HT1080 (cell line): ENCODE measurements around the gene EIF5A2. TPM values are rescaled to one million over a fixed set of nuclear protein-coding genes. Genes with fewer than 3 reads are reported as not detected.

ENCODE experiments used
- DNase-seq: peaks from one replicate; pipeline ENCODE4 v3.0.0-alpha.2; 2015; ENCODE audit warnings: low read depth
- total RNA-seq: library from RNA; depleted of rRNA; stranded (reverse); fragments of >200 nt; shearing (Covaris generic); gene quantifications from 2 replicates; pipeline ENCODE4 v1.2.3, GENCODE V29; 2014; rRNA removed

EIF5A2 gene
- total RNA-seq, 1 experiment from 2014 or later, result 30.6 TPM

- peak; percentile 7 for DNase-seq
These were observed 45.6 kb downstream of the EIF5A2 start for GRCh38 chr3:170862618-170863374.

DNA sequence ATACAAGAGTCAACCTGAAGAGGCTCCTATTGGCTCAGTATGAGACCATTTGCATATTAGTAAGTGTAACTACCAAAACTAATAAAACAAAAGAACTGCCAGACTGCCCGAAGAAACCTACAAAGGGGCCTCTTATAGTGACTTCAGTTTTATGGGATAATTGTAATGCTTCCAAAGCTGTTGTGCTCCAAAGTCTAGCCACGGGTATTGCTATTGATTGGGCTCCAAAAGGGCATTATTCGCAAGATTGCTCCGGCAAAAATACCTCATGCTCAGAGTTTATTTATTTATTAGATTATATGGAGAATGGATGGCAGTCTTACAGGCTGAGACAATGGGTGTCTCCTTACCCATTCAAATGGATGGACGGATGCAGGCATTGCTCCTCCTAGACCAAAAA lies 49.8 kb downstream of the EIF5A2 start:
- DNase-seq, result no peak

DNA sequence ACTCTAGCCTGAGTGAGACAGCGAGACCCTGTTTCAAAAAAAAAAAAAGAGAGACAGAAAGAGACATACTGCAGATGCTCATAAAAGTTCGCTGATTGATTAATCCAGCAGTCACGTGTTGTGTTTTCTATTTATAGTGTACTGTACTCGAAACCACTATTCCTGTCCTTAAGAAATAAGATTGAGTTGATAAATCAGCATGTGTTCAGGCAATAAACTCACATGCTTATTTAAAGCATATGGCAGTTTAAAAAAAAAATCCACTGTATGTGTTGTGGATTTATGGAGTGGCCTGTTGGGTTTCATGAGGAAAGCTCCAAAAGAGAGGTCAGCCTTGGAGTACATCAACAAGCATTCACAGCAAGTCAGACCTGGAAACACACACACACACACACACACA lies 56.1 kb downstream of the EIF5A2 start:
- no peak for DNase-seq

DNA sequence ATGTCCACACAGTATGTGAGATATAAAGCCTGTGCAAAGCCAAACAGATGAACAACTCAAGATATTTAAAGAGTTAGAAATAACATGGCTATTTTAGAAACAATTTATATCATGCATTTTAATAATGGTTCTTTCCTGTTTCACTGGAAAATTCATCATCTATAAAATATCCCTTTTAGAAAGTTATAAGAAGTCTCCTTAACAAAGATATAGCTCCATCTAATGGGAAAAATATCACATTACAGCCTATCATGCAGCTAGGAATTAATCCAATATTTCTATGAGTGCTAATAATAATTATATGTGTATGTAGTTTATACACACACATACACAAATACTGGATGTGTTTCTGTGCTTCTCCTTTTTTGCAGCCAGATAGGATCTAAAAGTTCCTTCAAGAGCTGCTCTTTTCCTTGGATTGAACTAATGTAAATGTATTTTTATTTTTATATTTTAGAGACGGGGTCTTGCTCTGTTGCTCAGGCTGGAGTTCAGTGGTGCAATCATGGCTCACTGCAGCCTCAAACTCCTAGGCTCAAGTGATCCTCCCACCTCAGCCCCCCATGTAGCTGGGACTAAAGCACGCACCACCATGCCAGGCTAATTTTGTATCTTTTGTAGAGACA lies 60.0 kb downstream of the EIF5A2 start:
- no peak for DNase-seq

GRCh38 chr3:170844377-170844776 lies 64.1 kb downstream of the EIF5A2 start:
- no peak for DNase-seq

DNA sequence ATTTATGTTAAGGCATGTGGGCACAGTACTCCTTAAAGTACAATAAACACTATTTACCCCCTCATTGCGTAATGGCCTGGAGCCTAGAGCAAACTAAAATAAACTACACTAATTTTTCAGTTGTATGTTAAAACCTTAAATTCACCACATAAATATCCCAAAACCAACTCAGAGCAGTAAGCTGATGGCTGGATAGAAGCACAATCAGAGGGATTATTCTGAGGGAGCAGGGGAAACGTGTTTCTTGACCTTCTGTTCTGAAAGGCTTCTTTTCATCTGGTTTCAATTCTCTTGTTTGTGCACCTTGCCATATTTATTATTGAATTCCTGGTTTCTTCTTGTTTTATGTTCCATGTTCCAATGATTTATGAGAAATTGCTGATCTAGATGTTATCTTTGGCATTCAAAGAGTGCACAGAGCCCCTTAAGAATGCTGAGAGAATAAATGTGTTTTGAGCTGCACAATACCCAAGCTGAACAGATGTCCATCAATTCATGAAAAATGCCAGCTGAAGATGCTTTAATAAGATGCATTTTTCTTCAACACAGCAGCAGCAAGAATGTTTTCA lies 68.1 kb downstream of the EIF5A2 start:
- DNase-seq, result no peak

GRCh38 chr3:170839518-170840100 lies 68.8 kb downstream of the EIF5A2 start:
- DNase-seq, result peak; percentile 28

Other genes with a start within 250 kb of the EIF5A2 start
- 337 and 467 TPM in 2 replicates for gene RPL22L1, start 38.4 kb downstream of the EIF5A2 start, total RNA-seq
- not detected in 2 replicates for gene SLC2A2, start 118.1 kb upstream of the EIF5A2 start, total RNA-seq